Thyroid gland (tissue), 4 donors: ENCODE measurements around the gene MDK. TPM values are rescaled to one million over a fixed set of nuclear protein-coding genes. Genes with fewer than 3 reads are reported as not detected.

ENCODE experiments used
- DNase-seq, 2 donors: peaks; one replicate each; pipeline ENCODE4 v3.0.0-alpha.2; 2019
- H3K27ac ChIP-seq, 3 donors: fragments of 200-600 bp; sonication (generic); 1 replicate in 2 of 3; 2 replicates in 1 of 3; pipeline ENCODE4 v1.5.1; 2016 to 2019; ENCODE audit warnings: mild to moderate bottlenecking in 1 of 3, moderate library complexity in 1 of 3
- H3K27me3 ChIP-seq: fragments of 200-600 bp; sonication (generic); one replicate; pipeline ENCODE4 v1.5.1; 2019
- H3K36me3 ChIP-seq, 2 donors: fragments of 200-600 bp; sonication (generic); one replicate each; pipeline ENCODE4 v1.5.1; 2016 to 2019
- H3K4me1 ChIP-seq, 2 donors: fragments of 200-600 bp; sonication (generic); one replicate each; pipeline ENCODE4 v1.5.1; 2017 to 2019
- H3K4me3 ChIP-seq, 3 donors: fragments of 200-600 bp; sonication (generic); replicated peaks in 1 of 3; 1 replicate in 2 of 3; 2 replicates in 1 of 3; pipeline ENCODE4 v1.5.1; 2016; ENCODE audit warnings: mild to moderate bottlenecking in 1 of 3
- H3K9me3 ChIP-seq: fragments of 200-600 bp; sonication (generic); one replicate; pipeline ENCODE4 v1.5.1; 2017
- POLR2A ChIP-seq, 2 donors: fragments of 450-650 bp; IDR thresholded peaks; one replicate each; pipeline ENCODE4 v1.6.1; 2017; ENCODE audit warnings: antibody characterized with exemption in 2 of 2, mild to moderate bottlenecking in 2 of 2, moderate library complexity in 1 of 2
- WGBS, 2 donors: methylation state at CpG; one replicate each; pipeline ENCODE4 v1.1.5; 2017; 5-methylcytosine and 5-hydroxymethylcytosine counted together
- intact Hi-C: fragments of 100-400 bp; cut with DNase I; formaldehyde crosslinking; loops from one replicate; pipeline ENCODE4 v1.15.1; 2023
- total RNA-seq, 4 donors: library from RNA; depleted of rRNA; stranded (reverse); fragments of >200 nt; gene quantifications; one replicate each; pipeline ENCODE4 v1.2.3, GENCODE V29; 2016
- TF ChIP-seq, protein P1 (sequence below), 6 experiments: fragments of 200-600 bp in 3 of 6; fragments of 450-650 bp in 3 of 6; sonication (generic) in 3 of 6; IDR thresholded peaks; one replicate each; pipeline ENCODE4 v1.5.1; 2016 to 2019; ENCODE audit warnings: antibody characterized with exemption in 6 of 6, mild to moderate bottlenecking in 2 of 6, inconsistent platforms in 1 of 6, moderate library complexity in 1 of 6

MDK gene
- total RNA-seq, 4 donors from 2014 or later: 3.3 to 24.3 (median 16.7) TPM

DNA sequence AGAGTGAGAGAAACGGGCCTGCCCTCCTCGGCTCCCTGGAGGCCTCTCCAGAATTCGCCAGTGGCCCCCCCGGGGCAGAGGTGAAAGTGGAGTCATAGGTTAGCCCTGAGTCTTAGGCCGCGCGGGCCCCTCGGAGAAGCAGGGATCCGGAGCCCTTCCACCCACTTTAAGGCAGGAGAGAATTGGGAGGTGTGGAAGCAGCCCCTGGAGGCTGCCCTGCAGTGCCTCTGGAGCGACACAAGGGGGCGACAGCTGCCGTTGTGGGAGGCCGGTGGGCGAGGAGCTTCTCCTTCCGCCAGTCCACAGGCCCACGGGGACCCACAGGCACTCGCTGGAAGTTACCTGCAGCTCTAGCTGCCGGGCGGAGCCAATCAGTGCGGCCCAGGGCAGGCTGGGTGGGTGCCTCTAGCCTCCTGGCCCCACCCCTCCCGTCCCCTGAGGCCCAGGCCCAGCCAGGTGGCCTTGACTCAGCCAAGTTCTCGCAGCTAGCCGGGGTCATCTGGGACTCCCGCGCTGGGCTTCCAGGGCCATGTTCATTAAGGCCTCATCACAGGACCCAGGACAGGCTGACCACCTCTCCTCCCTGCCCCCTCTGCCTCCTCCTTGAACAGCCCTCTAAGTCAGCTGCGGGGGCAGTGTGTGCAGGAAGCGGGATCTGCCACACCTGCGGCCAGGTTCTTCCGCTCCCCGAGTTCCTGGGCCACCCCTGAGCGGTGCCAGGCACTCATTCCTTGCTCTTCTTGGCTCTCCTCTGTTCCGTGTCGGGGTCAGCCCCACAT, 29.2 kb upstream of the MDK start:
- peaks cover 6 to 21% of the 10 kb centered on the region in 2 donors for H3K4me1 ChIP-seq
- H3K4me3 ChIP-seq: no peak overlapping the region
- H3K27ac ChIP-seq: no peak overlapping the region

DNA sequence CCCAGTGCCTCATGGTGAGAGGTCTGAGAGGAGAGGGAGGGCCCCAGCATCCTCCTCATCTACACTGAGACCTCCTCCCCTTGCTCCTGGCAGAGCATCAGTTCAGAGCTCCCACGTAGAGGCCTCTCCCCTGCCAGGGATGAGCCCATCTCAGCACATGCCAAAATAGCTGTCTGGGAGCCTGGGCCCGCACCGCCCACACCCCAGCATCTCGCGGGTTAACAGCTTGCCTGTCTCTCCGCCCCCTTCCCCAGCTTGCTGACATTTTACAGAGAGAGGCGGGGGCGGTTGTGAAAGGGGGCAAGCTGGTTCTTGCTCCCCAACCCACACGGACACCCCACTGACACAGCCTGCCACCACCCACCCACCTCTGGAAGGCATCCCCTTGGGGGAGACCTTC, 27.8 kb upstream of the MDK start:
- no peaks in the 10 kb centered on the region for H3K9me3 ChIP-seq
- H3K27ac ChIP-seq: no peak overlapping the region
- intact Hi-C loops: no loop called here
- H3K4me3 ChIP-seq: no peak overlapping the region
- WGBS, 2 donors: 71 to 72% methylated on average over 6 to 8 of the region's 9 CpGs
- no peaks in the 10 kb centered on the region for H3K36me3 ChIP-seq
- no peak for DNase-seq
- TF ChIP-seq, protein P1, sequence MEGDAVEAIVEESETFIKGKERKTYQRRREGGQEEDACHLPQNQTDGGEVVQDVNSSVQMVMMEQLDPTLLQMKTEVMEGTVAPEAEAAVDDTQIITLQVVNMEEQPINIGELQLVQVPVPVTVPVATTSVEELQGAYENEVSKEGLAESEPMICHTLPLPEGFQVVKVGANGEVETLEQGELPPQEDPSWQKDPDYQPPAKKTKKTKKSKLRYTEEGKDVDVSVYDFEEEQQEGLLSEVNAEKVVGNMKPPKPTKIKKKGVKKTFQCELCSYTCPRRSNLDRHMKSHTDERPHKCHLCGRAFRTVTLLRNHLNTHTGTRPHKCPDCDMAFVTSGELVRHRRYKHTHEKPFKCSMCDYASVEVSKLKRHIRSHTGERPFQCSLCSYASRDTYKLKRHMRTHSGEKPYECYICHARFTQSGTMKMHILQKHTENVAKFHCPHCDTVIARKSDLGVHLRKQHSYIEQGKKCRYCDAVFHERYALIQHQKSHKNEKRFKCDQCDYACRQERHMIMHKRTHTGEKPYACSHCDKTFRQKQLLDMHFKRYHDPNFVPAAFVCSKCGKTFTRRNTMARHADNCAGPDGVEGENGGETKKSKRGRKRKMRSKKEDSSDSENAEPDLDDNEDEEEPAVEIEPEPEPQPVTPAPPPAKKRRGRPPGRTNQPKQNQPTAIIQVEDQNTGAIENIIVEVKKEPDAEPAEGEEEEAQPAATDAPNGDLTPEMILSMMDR (IDR thresholded peaks at IDR 0.05): no peak
- no peak for TF ChIP-seq POLR2A (IDR thresholded peaks at IDR 0.05)
- H3K4me1 ChIP-seq: peaks cover 0 to 13% of the 10 kb centered on the region in 2 donors
- no peaks in the 10 kb centered on the region for H3K27me3 ChIP-seq

More for the DNA sequence above, 29.2 kb upstream of the MDK start:
- WGBS, 2 donors: 72 to 84% methylated on average over 11 to 15 of the region's 33 CpGs
- intact Hi-C loops: no loop called here
- Histone ChIP-seq H3K36me3 (no peaks in the 10 kb centered on the region), H3K9me3 (no peaks in the 10 kb centered on the region), H3K27me3 (no peaks in the 10 kb centered on the region)
- no peak for DNase-seq
- TF ChIP-seq, protein P1 (IDR thresholded peaks at IDR 0.05): peak; percentile 14 to 66 (median 35)
- no peak for TF ChIP-seq POLR2A (IDR thresholded peaks at IDR 0.05)

DNA sequence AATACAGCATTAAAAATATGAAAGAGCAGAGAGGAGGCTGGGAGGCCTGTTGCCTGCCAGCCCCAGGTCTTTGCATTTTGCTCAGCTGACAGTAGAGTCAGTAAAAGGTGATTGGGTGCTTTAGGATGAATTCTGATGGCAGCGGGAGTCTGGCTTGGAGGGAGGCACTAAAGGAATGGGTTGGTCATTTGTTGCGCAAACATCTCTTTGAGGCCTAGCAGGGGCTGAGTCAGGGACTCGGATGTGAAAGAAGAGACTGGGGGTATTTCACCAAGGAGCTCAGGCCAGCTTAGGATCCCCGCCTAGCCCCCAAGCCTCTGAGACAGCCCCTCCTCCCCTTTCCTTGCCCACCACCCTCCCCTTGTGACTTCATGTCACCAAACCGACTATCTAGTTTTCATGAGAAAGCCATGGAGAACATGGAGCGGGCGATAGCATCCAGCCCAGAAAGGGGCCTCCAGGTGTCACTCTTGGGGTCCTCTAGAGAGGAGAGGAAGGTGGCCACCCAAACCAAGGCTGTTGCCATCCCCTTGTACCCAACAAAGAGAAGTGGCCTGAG, 24.5 kb upstream of the MDK start:
- Histone ChIP-seq H3K36me3 (no peaks in the 10 kb centered on the region), H3K4me3 (no peak overlapping the region), H3K27me3 (no peaks in the 10 kb centered on the region), H3K4me1 (peaks cover 11 to 19% of the 10 kb centered on the region in 2 donors), H3K27ac (no peak overlapping the region), H3K9me3 (no peaks in the 10 kb centered on the region)
- WGBS, 2 donors: 86% methylated on average over 7 of the region's 7 CpGs
- intact Hi-C loops: no loop called here
- TF ChIP-seq, protein P1 (IDR thresholded peaks at IDR 0.05): no peak
- TF ChIP-seq POLR2A (IDR thresholded peaks at IDR 0.05): no peak
- DNase-seq: no peak

DNA sequence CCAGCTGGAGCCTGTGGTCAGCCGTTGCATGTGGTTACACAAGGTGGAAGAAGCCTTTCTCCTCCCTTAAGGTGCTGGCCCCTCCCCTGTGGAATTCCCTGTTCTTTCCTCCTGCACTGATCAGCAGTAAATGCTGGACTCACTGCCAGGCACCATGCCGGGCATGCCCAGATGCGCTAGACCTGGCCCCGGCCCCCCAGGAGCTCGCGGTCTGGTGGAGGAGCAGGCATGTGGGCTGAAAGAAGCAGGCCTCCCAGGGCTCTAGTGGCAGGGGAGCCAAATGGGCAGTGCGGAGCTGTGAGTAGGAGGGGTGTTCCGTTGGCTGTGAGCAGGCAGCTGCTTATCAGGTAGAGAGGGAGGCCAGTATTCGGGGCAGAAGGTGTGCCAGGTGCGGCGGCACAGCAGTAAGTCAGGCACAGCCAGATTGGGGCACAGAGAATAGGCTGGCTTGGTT, 24.0 kb upstream of the MDK start:
- intact Hi-C loops: no loop called here
- peak; percentile 42 to 48 for DNase-seq
- H3K36me3 ChIP-seq: no peaks in the 10 kb centered on the region
- TF ChIP-seq, protein P1 (IDR thresholded peaks at IDR 0.05): no peak
- TF ChIP-seq POLR2A (IDR thresholded peaks at IDR 0.05): no peak
- H3K4me3 ChIP-seq: no peak overlapping the region
- H3K4me1 ChIP-seq: peaks cover 16 to 19% of the 10 kb centered on the region in 2 donors
- no peaks in the 10 kb centered on the region for H3K27me3 ChIP-seq
- H3K27ac ChIP-seq: no peak overlapping the region
- no peaks in the 10 kb centered on the region for H3K9me3 ChIP-seq
- WGBS, 2 donors: 74% methylated on average over 8 of the region's 11 CpGs

DNA sequence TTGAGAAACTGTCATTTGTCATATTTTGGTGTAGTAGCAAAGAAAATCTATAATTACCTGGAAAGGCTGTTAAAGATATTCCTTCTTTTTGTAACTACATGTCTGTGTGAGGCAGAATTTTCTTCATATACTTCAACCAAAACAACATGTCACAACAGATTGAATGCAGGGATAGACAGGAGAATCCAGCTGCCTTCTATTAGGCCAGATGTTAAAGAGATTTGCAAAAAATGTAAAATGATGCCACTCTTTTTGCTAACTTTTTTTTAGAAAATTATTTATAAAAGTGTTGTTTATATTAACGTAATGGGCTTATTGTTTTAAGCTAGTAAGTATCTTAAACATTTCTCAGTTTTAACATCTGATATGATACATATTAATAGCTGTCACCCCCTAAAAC, 21.5 kb upstream of the MDK start:
- no peak for TF ChIP-seq POLR2A (IDR thresholded peaks at IDR 0.05)
- TF ChIP-seq, protein P1 (IDR thresholded peaks at IDR 0.05): no peak
- WGBS, 2 donors: 70 to 89% methylated on average over 1 of the region's 1 CpG
- no peak overlapping the region for H3K27ac ChIP-seq

More for the DNA sequence above, 21.5 kb upstream of the MDK start:
- intact Hi-C loops: no loop called here
- no peaks in the 10 kb centered on the region for H3K27me3 ChIP-seq
- DNase-seq: no peak
- H3K4me3 ChIP-seq: no peak overlapping the region
- no peaks in the 10 kb centered on the region for H3K9me3 ChIP-seq
- no peaks in the 10 kb centered on the region for H3K36me3 ChIP-seq
- peaks cover 18 to 24% of the 10 kb centered on the region in 2 donors for H3K4me1 ChIP-seq
